H1 (cell line): ENCODE results near the gene LIPC. TPM values are rescaled to one million over a fixed set of nuclear protein-coding genes. Genes with fewer than 3 reads are reported as not detected.

Experiments
- CHD7 ChIP-seq: fragments of 300-600 bp; sonication (generic); IDR thresholded peaks from 2 replicates; pipeline ENCODE4 v1.7.1; 2012; ENCODE audit warnings: low read length, moderate library complexity, mild to moderate bottlenecking, inconsistent platforms; ENCODE audit not compliant: insufficient replicate concordance
- GTF2F1 ChIP-seq: IDR thresholded peaks from 2 replicates; pipeline ENCODE4 v1.6.1; 2012; ENCODE audit warnings: low read depth, low read length, improper control_type of control experiment, borderline replicate concordance
- JUN ChIP-seq: IDR thresholded peaks from 2 replicates; pipeline ENCODE4 v1.6.1; 2011; ENCODE audit warnings: low read depth, mild to moderate bottlenecking, improper control_type of control experiment, low read length
- KDM5A ChIP-seq: fragments of 200-600 bp; IDR thresholded peaks from 2 replicates; pipeline ENCODE4 v1.7.1; 2012; ENCODE audit warnings: mild to moderate bottlenecking, low read length, inconsistent platforms, mixed read lengths
- POLR2AphosphoS5 ChIP-seq: IDR thresholded peaks from 2 replicates; pipeline ENCODE4 v1.6.1; 2011; ENCODE audit warnings: low read depth, low read length
- polyA plus RNA-seq, 7 experiments: library from polyadenylated mRNA; depleted of rRNA in 3 of 7; stranded (reverse) in 5 of 7; unstranded in 2 of 7; fragments of >200 nt in 5 of 7; fragments of 200-250 nt in 2 of 7; gene quantifications; 1 replicate in 5 of 7; 2 replicates in 1 of 7; 4 replicates in 1 of 7; pipeline versions ENCODE4 v1.2.1 to v1.2.3, GENCODE V29; 2011 to 2013; ENCODE audit warnings: missing spikeins in 2 of 7, mixed read lengths in 2 of 7
- total RNA-seq: library from RNA; stranded (reverse); fragmentation: NEBNext Ultra II Directional; extraction: Animal tissue kit (Norgen Biotek cat#: 25700); gene quantifications from 2 replicates; pipeline ENCODE4 v1.2.1, GENCODE V29; 2021

Gene LIPC
- total and polyA plus RNA-seq, 2 of the 8 experiments (the other 6 are each of a cell fraction or from before 2014, with no cell fraction given), result not detected

GRCh38 chr15:58425834-58426233 lies 6.0 kb upstream of the LIPC start (continued):
- no peak for TF ChIP-seq CHD7
- TF ChIP-seq GTF2F1, result no peak
- no peak for TF ChIP-seq POLR2AphosphoS5
- TF ChIP-seq JUN, result no peak
- no peak for TF ChIP-seq KDM5A
